Hepatocyte (in vitro differentiated cells): ENCODE measurements around the gene CYSTM1. TPM values are rescaled to one million over a fixed set of nuclear protein-coding genes. Genes with fewer than 3 reads are reported as not detected.

ENCODE experiments used
- DNase-seq: peaks from one replicate; pipeline ENCODE4 v3.0.0-alpha.2; 2016; ENCODE audit warnings: low spot score
- H2AFZ ChIP-seq: fragments of 200-600 bp; sonication (generic); 2 replicates; pipeline ENCODE4 v1.6.0; 2016; ENCODE audit warnings: antibody characterized with exemption, mild to moderate bottlenecking
- H3K27ac ChIP-seq: fragments of 200-600 bp; sonication (generic); 2 replicates; pipeline ENCODE4 v1.5.1; 2016; ENCODE audit warnings: mild to moderate bottlenecking
- H3K27me3 ChIP-seq: fragments of 200-600 bp; sonication (generic); 2 replicates; pipeline ENCODE4 v1.6.1; 2016
- H3K36me3 ChIP-seq: fragments of 200-600 bp; sonication (generic); replicated peaks from 2 replicates; pipeline ENCODE4 v1.5.1; 2016; ENCODE audit warnings: low read depth; ENCODE audit not compliant: insufficient read depth
- H3K4me1 ChIP-seq: fragments of 200-600 bp; sonication (generic); 2 replicates; pipeline ENCODE4 v1.5.1; 2016; ENCODE audit warnings: mild to moderate bottlenecking, moderate library complexity; ENCODE audit not compliant: insufficient read depth
- H3K4me2 ChIP-seq: fragments of 200-600 bp; sonication (generic); 2 replicates; pipeline ENCODE4 v1.6.0; 2016
- H3K4me3 ChIP-seq: fragments of 200-600 bp; sonication (generic); 2 replicates; pipeline ENCODE4 v1.5.1; 2016; ENCODE audit warnings: mild to moderate bottlenecking
- H3K79me2 ChIP-seq: fragments of 200-600 bp; sonication (generic); 2 replicates; pipeline ENCODE4 v1.6.0; 2017; ENCODE audit warnings: mild to moderate bottlenecking
- H3K9me2 ChIP-seq: fragments of 200-600 bp; sonication (generic); replicated peaks from 2 replicates; pipeline ENCODE4 v1.6.0; 2017; ENCODE audit warnings: mild to moderate bottlenecking; ENCODE audit not compliant: insufficient read depth
- H3K9me3 ChIP-seq: fragments of 200-600 bp; sonication (generic); 2 replicates; pipeline ENCODE4 v1.5.1; 2016; ENCODE audit warnings: low read depth, mild to moderate bottlenecking
- H4K20me1 ChIP-seq: fragments of 200-600 bp; sonication (generic); 2 replicates; pipeline ENCODE4 v1.6.0; 2016; ENCODE audit warnings: mild to moderate bottlenecking; ENCODE audit not compliant: insufficient read depth, poor library complexity, severe bottlenecking
- EZH2 ChIP-seq: fragments of 200-600 bp; sonication (generic); IDR thresholded peaks from 2 replicates; pipeline ENCODE4 v1.6.1; 2016; ENCODE audit warnings: antibody characterized with exemption, mild to moderate bottlenecking, borderline replicate concordance
- EZH2phosphoT487 ChIP-seq: fragments of 200-600 bp; sonication (generic); IDR thresholded peaks from one replicate; pipeline ENCODE4 v1.6.1; 2018; ENCODE audit warnings: antibody characterized with exemption, mild to moderate bottlenecking, low read depth, moderate library complexity; ENCODE audit not compliant: unreplicated experiment, severe bottlenecking
- WGBS: methylation state at CpG from one replicate; pipeline ENCODE4 v1.1.6; 2016; ENCODE audit warnings: low lambda C conversion rate; ENCODE audit errors: missing lambda C conversion rate; 5-methylcytosine and 5-hydroxymethylcytosine counted together
- polyA plus RNA-seq: library from polyadenylated mRNA; unstranded; fragments of >200 nt; fragmentation: Nextera tagmentation; extraction: Ambion mirVana; gene quantifications from 2 replicates; pipeline ENCODE4 v1.2.1, GENCODE V29; 2016
- total RNA-seq: library from RNA; depleted of rRNA; stranded (reverse); fragments of >200 nt; gene quantifications from 2 replicates; pipeline ENCODE4 v1.2.3, GENCODE V29; 2014
- TF ChIP-seq, protein P1 (sequence below): fragments of 200-600 bp; sonication (generic); IDR thresholded peaks from 2 replicates; pipeline ENCODE4 v1.5.1; 2016; ENCODE audit warnings: antibody characterized with exemption, mild to moderate bottlenecking; ENCODE audit not compliant: poor library complexity

CYSTM1 gene
- total and polyA plus RNA-seq, 2 experiments from 2014 or later, result 111 to 262 TPM

DNA sequence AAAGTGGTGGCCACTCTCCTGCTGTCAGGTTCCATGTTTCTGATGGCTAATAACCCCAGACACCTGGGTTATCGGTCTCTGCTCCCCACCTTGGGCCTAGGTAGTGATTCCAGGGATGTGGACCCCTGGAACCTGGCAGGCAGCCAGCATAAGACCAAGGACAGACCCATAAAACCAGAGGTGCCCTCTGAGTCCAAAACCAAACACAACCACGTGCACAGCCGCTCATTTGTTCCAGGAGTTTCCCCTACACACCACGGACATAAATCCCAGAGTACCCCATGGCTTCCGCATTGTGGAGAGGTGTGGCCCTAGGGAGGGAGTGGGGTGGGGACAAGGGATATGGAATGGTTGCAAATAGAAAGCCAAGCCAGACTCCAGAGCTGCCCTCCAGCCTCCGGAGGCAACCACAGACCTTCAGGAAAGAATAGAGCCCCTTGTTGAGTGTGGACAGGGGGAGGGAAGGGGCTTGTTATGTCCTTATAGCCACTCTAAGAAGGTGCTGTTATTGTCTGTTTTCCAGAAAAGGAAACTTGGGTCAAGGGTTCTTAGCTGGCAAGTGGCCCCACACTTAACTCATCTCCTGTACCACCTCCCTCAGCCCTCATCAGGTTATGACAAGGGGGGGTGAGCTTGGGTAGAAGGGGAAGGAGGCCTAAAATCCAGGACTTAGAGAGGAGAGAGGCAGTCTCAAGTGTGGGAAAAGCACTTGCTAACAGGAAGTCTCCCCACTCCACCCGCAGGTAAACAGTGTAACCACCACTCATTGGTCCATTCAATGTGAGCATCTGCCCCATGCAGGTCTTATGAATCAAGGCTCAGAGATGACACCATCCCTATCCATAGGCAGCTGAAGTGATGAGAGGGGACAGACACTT lies 23.6 kb upstream of the CYSTM1 start:
- H3K79me2 ChIP-seq, result no peaks in the 10 kb centered on the region
- H3K4me1 ChIP-seq, result peaks cover 3% of the 10 kb centered on the region
- DNase-seq, result no peak
- no peaks in the 10 kb centered on the region for H4K20me1 ChIP-seq
- H3K27ac ChIP-seq, result no peak overlapping the region
- H3K9me2 ChIP-seq, result no peaks in the 10 kb centered on the region
- H3K36me3 ChIP-seq, result no peaks in the 10 kb centered on the region
- H2AFZ ChIP-seq, result no peak overlapping the region
- H3K4me3 ChIP-seq, result no peak overlapping the region
- H3K9me3 ChIP-seq, result no peaks in the 10 kb centered on the region
- WGBS, result 78% methylated on average over 7 of the region's 7 CpGs
- no peak overlapping the region for H3K4me2 ChIP-seq
- peaks cover 22% of the 10 kb centered on the region for H3K27me3 ChIP-seq
- TF ChIP-seq, protein P1, sequence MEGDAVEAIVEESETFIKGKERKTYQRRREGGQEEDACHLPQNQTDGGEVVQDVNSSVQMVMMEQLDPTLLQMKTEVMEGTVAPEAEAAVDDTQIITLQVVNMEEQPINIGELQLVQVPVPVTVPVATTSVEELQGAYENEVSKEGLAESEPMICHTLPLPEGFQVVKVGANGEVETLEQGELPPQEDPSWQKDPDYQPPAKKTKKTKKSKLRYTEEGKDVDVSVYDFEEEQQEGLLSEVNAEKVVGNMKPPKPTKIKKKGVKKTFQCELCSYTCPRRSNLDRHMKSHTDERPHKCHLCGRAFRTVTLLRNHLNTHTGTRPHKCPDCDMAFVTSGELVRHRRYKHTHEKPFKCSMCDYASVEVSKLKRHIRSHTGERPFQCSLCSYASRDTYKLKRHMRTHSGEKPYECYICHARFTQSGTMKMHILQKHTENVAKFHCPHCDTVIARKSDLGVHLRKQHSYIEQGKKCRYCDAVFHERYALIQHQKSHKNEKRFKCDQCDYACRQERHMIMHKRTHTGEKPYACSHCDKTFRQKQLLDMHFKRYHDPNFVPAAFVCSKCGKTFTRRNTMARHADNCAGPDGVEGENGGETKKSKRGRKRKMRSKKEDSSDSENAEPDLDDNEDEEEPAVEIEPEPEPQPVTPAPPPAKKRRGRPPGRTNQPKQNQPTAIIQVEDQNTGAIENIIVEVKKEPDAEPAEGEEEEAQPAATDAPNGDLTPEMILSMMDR, result no peak
- TF ChIP-seq EZH2phosphoT487 (no peak), EZH2 (no peak)

DNA sequence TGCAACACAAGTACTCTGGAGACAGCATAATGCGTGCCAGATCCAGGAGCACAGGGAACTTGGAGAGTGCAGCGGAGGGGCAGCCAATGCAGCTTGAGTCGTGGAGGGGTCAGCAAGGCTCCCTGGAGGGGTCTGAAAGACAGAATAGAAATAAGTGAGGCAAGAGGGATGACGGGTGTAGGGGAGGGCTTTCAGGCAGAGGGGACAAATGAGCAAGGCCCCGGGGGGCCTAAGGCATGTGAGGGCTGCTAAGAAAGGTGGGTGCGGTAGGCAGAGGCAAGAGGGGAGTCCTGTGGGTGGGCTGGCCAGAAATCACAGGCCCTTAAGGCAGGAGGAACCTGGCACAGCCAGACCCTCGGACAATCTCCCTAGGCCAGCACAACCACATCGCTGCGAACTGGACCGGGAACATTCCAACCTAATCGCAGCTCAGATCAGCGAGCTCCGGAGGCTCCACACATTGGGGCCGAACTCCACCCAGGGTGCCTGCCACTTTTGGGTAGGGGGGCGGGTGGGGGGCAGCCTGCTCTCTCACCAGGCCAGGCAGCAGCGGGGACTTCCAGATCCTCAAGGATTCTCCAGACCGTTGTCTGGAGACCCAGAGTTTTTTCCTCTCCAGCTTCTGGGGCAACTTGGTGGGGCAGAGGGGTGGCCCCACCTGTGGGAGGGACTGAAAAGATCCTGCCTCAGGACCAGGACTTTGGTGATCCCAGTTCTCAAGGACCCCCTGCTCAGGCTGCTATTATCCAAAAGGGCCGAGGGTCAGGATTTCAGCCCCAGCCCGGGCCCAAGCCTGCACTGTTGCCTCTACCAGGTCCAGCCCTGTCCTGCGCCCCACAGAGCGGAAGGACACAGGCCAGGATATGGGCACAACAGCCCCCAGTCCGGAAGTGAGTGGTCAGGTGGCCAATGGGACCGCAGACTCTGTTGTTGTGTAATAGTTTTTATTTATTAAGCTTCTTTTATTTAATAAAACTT lies 22.7 kb upstream of the CYSTM1 start:
- H3K4me3 ChIP-seq, result no peak overlapping the region
- no peak overlapping the region for H3K27ac ChIP-seq
- no peak overlapping the region for H3K4me2 ChIP-seq
- 62% methylated on average over 23 of the region's 23 CpGs for WGBS
- no peaks in the 10 kb centered on the region for H4K20me1 ChIP-seq
- DNase-seq, result no peak
- H3K27me3 ChIP-seq, result peaks cover 13% of the 10 kb centered on the region
- no peak for TF ChIP-seq EZH2phosphoT487
- TF ChIP-seq, protein P1, result no peak
- no peak for TF ChIP-seq EZH2
- no peaks in the 10 kb centered on the region for H3K4me1 ChIP-seq
- H3K9me2 ChIP-seq, result no peaks in the 10 kb centered on the region
- no peaks in the 10 kb centered on the region for H3K9me3 ChIP-seq
- no peaks in the 10 kb centered on the region for H3K36me3 ChIP-seq
- no peaks in the 10 kb centered on the region for H3K79me2 ChIP-seq
- no peak overlapping the region for H2AFZ ChIP-seq

DNA sequence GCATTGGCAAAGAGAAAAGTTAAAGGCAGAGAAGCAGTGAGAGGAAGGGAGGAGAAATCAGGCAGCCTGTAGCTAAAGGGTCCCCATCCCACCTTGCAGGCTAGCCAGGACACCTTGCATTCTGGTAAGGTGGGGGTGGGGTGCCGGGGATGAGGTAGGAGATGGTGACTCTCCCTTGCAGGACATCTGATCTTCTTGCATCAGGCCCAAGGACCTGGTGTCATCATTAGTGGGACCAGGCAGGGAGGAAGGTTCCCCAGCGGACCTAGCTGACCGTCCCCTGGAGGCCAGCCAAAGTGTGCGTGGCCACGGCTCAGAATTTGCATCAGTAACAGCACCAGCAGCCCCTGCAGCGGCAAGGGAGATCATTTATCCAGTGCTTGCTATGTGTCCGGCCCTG lies 21.7 kb upstream of the CYSTM1 start:
- H3K9me2 ChIP-seq, result no peaks in the 10 kb centered on the region
- DNase-seq, result no peak
- no peak overlapping the region for H3K4me3 ChIP-seq
- no peaks in the 10 kb centered on the region for H4K20me1 ChIP-seq
- peaks cover 4% of the 10 kb centered on the region for H3K27me3 ChIP-seq
- no peaks in the 10 kb centered on the region for H3K4me1 ChIP-seq
- H3K27ac ChIP-seq, result no peak overlapping the region
- H3K9me3 ChIP-seq, result no peaks in the 10 kb centered on the region
- H3K79me2 ChIP-seq, result no peaks in the 10 kb centered on the region
- no peak overlapping the region for H3K4me2 ChIP-seq
- no peaks in the 10 kb centered on the region for H3K36me3 ChIP-seq
- no peak overlapping the region for H2AFZ ChIP-seq
- 59% methylated on average over 7 of the region's 7 CpGs for WGBS
- no peak for TF ChIP-seq EZH2
- no peak for TF ChIP-seq EZH2phosphoT487
- TF ChIP-seq, protein P1, result no peak
